Omental fat pad (tissue), 4 donors: ENCODE measurements around the gene GABPB2. TPM values are rescaled to one million over a fixed set of nuclear protein-coding genes. Genes with fewer than 3 reads are reported as not detected.
"Not testable (repeated sequence)": the region's sequence is repeated elsewhere in the genome, so short reads cannot be mapped to it uniquely, and the experiment has no call there.

Experiments used
- ATAC-seq: fragments of 150-250 bp; one replicate; pipeline ENCODE4 v1.9.1; 2016; ENCODE audit warnings: mild to moderate bottlenecking, moderate library complexity; ENCODE audit not compliant: low FRiP score
- DNase-seq: peaks from one replicate; pipeline ENCODE4 v3.0.0-alpha.2; 2019; ENCODE audit warnings: low spot score
- total RNA-seq, 4 donors: library from RNA; depleted of rRNA; stranded (reverse); fragments of >200 nt; gene quantifications; one replicate each; pipeline ENCODE4 v1.1.0, GENCODE V29; 2016
- TF ChIP-seq, protein P1 (sequence below), 3 donors: fragments of 450-650 bp; IDR thresholded peaks; one replicate each; pipeline ENCODE4 v1.5.1; 2016 to 2017; ENCODE audit warnings: antibody characterized with exemption in 3 of 3, mild to moderate bottlenecking in 3 of 3, moderate library complexity in 2 of 3

GABPB2 gene
- total RNA-seq, 4 donors from 2014 or later, result 15.0 to 36.1 (median 21.2) TPM

DNA sequence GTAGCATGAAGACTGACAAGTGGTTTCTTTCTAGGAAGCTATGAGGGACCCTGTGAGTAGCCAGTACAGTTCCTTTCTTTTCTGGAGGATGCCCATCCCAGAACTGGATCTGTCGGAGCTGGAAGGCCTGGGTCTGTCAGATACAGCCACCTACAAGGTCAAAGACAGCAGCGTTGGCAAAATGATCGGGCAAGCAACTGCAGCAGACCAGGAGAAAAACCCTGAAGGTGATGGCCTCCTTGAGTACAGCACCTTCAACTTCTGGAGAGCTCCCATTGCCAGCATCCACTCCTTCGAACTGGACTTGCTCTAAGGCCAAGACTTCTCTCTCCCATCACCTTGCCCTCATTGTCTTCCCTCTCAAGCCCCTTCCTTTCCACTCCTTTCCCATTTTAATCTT lies 3.4 kb upstream of the GABPB2 start:
- ATAC-seq (no peak), DNase-seq (no peak)
- TF ChIP-seq, protein P1, sequence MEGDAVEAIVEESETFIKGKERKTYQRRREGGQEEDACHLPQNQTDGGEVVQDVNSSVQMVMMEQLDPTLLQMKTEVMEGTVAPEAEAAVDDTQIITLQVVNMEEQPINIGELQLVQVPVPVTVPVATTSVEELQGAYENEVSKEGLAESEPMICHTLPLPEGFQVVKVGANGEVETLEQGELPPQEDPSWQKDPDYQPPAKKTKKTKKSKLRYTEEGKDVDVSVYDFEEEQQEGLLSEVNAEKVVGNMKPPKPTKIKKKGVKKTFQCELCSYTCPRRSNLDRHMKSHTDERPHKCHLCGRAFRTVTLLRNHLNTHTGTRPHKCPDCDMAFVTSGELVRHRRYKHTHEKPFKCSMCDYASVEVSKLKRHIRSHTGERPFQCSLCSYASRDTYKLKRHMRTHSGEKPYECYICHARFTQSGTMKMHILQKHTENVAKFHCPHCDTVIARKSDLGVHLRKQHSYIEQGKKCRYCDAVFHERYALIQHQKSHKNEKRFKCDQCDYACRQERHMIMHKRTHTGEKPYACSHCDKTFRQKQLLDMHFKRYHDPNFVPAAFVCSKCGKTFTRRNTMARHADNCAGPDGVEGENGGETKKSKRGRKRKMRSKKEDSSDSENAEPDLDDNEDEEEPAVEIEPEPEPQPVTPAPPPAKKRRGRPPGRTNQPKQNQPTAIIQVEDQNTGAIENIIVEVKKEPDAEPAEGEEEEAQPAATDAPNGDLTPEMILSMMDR (IDR thresholded peaks at IDR 0.05), result no peak

DNA sequence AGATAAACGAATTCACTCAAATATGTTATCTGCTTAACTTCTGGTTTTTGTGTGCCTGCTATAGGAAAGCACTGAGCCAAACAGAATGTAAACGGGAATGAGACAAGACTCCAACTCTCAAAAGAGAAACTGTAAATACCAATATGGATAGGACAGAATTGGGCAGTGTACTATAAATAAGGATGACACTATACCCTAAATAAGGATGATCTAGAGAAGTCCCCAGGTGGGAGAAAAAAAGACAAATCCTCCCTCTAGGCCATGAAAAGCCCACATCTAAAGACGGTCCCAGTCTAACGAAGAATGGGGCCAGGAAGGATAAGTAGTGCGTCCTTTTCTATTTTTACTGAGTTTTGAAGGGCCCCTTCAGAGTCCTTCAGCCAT lies 1.5 kb upstream of the GABPB2 start:
- TF ChIP-seq, protein P1 (IDR thresholded peaks at IDR 0.05), result no peak
- no peak for ATAC-seq
- DNase-seq, result no peak

DNA sequence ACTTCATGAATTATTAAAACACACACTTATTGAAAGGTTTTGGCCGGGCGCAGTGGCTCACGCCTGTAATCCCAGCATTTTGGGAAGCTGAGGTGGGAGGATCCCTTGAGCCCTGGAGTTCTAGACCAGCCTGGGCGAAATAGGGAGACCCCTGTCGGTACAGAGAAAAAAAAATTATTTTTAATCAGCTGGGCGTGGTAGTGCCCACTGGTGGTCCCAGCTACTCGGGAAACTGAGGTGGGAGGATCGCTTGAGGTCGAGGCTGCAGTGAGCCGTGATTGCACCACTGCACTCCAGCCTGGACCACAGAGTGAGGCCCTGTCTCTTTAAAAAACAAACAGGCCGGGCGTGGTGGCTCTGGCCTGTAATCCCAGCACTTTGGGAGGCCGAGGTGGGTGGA lies 1.7 kb downstream of the GABPB2 start:
- no peak for ATAC-seq
- TF ChIP-seq, protein P1 (IDR thresholded peaks at IDR 0.05), result no peak
- DNase-seq, result no peak

DNA sequence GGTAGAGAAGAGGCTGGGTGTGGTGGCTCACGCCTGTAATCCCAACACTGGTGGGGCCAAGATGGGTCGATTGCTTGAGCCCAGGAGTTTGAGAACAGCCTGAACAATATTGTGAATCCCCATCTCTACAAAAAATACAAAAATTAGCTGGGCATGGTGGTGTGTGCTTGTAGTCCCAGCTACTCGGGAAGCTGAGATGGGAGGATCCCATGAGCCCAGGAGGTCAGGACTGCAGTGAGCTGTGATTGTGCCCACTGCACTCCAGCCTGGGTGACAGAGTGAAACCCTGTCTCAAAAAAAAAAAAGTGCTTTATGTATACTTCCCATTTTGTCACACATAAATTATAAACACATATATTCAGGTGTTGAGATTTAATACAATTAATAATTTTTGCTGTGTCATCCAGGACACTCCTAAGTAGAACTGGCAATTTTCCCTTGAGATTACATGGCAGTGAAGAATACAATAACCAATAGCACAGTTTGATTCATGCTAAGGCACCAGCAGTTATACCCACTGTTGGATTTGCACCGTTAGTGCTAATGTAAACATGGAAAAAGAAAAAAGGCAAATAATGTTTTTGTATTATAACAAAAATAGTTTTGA lies 15.5 kb downstream of the GABPB2 start:
- TF ChIP-seq, protein P1 (IDR thresholded peaks at IDR 0.05), result no peak
- DNase-seq (no peak), ATAC-seq (no peak)

DNA sequence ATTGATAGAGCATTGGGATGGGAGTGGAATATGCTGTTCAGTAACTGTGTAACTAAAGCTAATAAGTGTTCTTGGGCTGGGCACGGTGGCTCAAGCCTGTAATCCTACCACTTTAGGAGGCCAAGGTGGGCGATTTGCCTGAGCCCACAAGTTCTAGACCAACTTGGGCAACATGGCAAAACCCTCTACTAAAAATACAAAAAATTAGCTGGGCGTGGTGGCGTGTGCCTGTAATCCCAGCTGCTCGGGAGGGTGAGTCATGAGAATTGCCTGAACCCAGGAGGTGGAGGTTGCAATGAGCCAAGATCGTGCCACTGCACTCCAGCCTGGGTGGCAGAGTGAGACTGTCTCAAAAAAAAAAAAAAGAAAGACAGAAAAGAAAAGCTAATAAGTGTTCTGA lies 26.9 kb downstream of the GABPB2 start:
- not testable (repeated sequence) for ATAC-seq, DNase-seq

DNA sequence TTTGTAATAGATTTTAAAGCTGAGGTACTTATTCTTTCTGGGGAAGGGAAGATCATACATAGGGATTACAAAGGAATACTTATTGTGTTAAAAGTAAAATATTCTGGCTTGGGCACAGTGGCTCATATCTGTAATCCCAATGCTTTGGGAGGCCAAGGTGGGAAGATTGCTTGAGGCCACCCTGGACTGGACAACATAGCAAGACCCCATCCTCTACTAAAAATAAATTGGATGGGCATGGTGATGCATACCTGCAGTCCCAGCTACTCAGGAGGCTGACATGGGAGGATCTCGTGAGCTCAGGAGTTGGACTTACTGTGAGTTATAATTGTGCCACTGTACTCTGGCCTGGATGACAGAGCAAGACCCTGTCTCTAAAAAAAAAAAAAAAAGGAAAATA lies 27.6 kb downstream of the GABPB2 start:
- TF ChIP-seq, protein P1 (IDR thresholded peaks at IDR 0.05), result no peak
- DNase-seq, result no peak
- ATAC-seq, result no peak

DNA sequence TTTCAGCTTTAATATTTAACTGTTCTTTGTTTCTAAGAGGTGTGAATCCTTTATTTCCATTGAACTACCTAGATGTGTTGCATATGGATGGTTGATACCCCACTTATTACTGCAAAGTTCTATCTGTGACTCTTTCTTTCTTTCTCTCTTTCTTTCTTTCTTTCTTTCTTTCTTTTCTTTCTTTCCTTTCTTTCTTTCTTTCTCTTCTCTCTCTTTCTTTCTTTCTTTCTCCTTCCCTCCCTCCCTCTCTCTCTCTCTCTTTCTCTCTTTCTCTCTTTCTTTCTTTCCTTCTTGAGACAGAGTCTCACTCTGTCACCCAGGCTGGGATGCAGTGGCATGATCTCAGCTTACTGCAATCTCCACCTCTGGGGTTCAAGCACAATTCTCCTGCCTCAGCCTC lies 34.1 kb downstream of the GABPB2 start:
- TF ChIP-seq, protein P1 (IDR thresholded peaks at IDR 0.05), result no peak
- DNase-seq (no peak), ATAC-seq (no peak)

DNA sequence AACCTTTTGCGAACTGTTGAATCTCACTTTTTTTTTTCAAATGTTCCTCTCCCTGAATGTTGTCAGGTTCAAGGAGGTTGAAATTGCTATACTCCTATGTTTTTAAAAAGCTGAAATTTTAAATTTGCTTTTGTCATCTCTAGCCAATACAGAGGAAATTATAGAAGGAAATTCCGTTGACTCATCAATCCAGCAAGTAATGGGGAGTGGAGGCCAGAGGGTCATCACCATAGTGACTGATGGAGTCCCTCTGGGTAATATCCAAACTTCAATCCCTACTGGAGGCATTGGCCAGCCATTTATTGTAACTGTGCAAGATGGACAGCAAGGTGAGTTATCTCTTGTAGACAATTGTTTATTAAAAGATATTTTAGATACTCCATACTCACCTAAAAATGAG lies 36.3 kb downstream of the GABPB2 start:
- DNase-seq (no peak), ATAC-seq (no peak)
- TF ChIP-seq, protein P1 (IDR thresholded peaks at IDR 0.05), result no peak
